Ovary (tissue), 3 donors: ENCODE measurements around the gene CYYR1.

ENCODE experiments used
- POLR2A ChIP-seq: fragments of 450-650 bp; IDR thresholded peaks from one replicate; pipeline ENCODE4 v1.6.1; 2017; ENCODE audit warnings: antibody characterized with exemption, mild to moderate bottlenecking, moderate library complexity
- TF ChIP-seq, protein P1 (sequence below), 3 donors: fragments of 450-650 bp in 2 of 3; fragments of 200-600 bp in 1 of 3; IDR thresholded peaks; one replicate each; pipeline versions ENCODE4 v1.5.1 to v1.8.0; 2016 to 2022; ENCODE audit warnings: antibody characterized with exemption in 3 of 3, mild to moderate bottlenecking in 1 of 3
- donor health status: DM: no; HTN: no; CAD: no.

DNA sequence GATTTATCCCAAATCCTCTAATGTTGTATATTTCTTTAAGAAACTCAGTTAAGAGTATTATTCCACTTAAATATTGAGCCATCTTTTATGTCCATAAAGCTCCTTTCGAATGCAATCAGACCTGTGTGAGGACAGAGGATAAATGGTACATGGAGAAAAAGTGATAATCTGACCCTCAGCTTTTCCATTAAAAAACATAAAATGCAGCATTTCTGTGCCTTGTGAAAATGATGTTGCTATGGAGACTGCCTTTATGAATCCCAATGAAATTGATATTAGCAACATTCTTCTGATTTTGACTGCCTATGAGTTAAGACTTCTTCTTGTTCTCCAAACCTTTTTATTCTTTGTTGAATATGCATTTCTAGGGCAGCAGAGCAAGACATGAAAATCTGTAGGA, 44.1 kb upstream of the CYYR1 start:
- TF ChIP-seq, protein P1, sequence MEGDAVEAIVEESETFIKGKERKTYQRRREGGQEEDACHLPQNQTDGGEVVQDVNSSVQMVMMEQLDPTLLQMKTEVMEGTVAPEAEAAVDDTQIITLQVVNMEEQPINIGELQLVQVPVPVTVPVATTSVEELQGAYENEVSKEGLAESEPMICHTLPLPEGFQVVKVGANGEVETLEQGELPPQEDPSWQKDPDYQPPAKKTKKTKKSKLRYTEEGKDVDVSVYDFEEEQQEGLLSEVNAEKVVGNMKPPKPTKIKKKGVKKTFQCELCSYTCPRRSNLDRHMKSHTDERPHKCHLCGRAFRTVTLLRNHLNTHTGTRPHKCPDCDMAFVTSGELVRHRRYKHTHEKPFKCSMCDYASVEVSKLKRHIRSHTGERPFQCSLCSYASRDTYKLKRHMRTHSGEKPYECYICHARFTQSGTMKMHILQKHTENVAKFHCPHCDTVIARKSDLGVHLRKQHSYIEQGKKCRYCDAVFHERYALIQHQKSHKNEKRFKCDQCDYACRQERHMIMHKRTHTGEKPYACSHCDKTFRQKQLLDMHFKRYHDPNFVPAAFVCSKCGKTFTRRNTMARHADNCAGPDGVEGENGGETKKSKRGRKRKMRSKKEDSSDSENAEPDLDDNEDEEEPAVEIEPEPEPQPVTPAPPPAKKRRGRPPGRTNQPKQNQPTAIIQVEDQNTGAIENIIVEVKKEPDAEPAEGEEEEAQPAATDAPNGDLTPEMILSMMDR (IDR thresholded peaks at IDR 0.05) = no peak
- no peak for TF ChIP-seq POLR2A
